GM19193 (cell line): ENCODE results near the gene CRELD2.

Experiments used
- POLR2A ChIP-seq: IDR thresholded peaks from 4 replicates; pipeline ENCODE4 v1.6.1; 2011; ENCODE audit not compliant: insufficient read depth, insufficient read length; ENCODE audit errors: extremely low read depth

Gene CRELD2

DNA sequence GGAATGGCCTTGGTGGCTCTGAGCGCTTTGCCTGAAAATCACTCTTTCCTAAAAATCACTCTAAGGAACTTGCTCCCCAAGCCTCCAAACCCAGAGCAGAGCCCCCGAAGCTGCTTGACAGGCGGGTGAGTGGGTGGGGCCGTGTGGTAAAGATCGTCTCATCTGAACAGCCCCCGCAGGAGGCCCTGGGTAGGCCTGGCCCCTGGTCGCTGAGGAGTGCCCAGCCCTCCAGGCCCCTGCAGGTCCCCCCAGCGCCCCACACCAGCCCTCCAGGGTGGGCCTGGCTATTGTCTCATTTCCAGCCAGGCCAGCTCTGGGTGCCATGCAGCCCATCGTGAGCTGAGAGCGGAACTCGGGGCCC, 25.0 kb downstream of the CRELD2 start:
- TF ChIP-seq POLR2A: no peak

DNA sequence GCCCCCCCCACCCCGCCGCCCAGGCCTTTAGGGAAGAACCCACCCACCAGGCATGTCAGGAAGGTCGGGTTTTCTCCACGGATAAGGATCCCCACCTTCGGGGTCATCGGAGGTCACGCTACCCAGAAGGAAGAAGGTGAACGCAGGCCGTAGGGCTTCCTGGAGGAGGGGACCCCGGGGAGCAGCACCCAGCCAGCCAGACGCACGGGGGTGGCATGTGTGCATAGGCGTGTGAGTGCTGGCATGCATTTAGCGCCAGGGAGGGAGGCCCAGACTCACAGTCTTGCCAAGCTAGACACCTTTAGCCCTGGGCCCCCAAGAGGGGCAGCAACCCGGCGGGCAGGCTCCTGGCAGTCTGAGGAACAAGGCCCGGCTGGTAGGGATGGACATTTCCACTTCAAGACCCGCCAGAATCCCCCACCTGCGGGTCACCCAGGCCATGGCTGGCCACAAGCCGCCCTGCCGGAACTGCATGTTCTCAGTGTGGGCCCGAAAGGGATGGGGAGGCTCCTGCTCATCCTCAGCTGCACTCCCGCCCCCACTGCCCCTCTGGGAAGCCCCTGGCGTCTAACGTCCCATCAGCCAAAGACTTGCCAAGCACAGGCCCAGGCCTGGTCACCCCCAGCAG, 25.5 kb downstream of the CRELD2 start:
- no peak for TF ChIP-seq POLR2A

DNA sequence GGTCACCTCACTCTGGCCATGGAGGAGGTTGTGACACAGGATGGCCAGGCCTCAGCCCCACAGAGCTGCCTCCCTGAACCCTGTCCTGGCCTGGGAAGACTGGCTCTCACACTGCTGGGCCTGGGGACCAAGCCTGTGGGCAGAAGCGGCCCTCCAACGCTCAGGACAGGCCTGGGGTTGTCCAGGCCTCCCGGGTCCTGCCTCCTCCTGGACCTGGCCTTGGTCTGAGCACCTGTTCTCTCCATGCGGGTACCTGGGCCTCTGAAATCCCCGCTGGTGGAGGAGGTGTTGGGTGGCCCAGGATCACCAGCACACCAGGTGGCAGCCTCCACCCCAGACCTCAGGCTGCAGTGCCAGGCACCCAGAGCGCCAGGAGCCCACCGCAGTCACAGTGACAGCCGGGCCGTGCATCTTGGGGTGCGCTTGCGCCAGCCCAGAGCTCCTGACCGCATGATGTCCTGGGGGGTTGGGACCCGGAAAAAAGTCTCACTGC, 26.0 kb downstream of the CRELD2 start:
- TF ChIP-seq POLR2A: no peak

DNA sequence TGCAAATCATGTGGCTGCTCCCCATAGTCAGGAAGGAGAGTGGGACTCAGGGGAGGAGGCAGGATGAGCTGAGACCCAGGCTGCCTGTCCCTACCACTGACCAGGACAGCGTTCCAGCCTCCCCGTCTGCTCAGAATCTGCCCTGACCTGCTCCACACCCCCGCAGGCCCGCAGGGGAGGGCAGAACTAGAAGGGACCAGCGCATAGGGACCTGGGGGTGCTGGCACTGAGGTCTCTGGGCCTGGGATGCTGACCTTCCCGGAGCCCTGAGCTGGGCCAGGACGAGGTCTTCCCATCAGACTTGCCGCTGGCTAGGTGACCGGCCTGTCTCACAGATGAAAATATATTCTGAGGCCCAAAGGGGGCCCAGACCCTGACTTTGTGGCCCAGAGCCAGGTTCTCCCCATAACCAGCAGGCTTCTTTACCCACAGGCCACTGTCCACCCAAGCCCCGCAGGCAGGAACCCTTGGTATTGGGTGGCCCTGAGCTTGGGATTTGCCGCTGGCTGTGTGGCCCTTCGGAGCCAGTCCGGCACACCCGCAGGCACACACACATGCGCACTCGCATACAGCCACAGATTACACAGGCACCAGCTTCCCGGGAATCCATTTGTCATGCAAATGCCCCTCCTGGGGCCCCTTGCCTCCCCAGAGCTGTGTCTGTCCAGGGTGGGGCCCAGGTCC, 28.3 kb downstream of the CRELD2 start:
- no peak for TF ChIP-seq POLR2A

DNA sequence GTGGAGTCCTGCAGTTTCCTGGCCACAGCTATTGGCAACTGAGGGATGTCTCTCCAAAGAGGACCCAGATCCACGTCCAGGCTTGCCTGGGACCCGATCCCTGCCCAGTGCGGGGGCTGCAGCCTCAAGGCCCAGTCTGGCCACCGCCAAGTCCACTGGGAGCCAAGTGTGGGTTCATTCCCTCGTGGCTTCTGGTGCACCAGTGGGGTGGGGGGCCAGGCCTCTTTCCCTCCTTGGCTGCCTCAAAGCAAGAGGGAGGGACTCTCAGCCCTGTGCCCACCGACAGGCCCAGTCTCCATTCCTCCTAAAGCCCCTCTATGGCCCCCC, 28.8 kb downstream of the CRELD2 start:
- no peak for TF ChIP-seq POLR2A

DNA sequence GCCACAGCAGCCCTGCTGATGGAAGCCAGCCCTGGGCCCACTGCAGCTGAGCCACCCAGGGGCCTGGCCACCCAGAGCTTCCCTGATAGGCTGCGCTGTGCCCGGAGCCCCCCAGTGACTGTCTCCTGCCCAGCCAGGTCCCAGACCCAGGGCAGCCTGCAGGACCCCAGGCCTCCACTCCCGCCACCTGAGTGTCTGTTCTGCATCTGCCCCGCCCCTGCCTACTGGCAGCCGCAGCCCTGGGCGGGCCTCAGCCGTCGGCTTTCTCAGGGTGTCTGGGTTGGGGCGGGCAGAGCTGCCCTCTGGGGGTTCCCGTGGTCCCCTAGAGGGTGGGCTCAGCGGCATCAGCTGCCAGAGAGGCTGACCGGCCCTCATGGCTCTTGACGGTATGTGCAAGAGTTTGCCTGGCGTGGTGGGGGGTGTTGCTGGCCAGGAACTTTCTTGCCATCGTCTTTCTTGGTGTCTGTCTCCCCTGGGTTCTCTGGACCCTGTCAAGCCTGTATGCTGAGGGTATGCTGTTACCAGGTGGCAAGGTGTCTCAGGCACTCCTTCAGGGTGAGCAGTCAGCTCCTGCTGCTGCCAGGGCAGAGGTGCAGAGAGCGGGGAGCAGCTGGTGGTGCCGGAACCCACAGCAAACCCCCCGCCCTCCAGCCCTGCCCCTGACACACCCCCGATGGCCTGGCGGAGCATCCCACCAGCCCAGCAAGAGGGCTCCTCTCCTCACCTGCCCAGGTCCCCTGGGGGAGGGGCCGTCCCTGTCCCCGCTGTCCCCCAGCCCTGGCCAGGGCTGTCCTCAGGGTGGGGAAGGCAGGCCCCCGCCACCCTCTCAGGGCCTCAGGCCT, 29.9 kb downstream of the CRELD2 start:
- no peak for TF ChIP-seq POLR2A

DNA sequence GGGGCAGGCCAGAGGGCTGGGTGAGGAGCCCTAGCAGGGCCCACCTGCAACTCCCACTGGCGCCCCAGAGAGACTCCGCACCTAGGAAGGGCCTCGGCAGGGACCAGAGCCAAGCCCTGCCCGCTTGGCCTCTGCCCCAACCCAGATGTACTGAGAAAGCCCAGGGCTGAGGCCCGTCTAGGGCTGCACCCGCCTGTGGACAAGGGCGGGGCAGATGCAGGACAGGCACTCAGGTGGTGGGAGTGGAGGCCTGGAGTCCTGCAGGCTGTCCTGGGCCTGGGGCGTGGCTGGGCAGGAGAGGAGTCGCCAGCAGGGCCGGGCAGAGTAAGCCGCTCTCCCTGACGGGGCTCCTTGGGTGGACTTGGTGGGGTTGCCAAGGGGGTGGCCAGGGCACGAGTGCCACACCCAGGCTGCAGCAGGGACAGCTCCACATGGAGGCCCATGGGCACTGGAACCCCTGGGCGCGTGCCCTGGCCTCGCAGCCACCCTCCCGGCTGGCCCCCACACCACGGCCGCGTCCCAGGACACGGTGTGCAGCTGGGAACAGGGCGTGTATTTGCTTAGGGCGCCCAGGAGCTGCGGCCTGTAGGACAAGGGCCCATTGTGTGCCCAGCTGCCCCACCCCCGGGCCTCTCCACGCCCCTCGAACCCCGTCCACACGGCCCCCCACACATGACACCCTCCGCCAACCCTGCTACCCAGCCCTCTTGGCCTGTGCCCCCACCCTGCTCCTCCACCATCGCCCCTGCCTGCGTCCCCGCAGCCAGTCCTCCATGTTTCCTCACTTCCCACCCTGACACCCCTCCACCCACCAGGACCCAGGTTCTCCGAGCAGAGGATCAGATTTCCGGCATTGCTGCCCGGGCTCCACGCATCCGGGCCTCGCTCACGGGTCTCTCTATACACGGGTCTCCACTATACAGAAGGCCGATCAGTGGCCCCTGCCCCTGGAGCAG, 30.8 kb downstream of the CRELD2 start:
- TF ChIP-seq POLR2A: no peak

DNA sequence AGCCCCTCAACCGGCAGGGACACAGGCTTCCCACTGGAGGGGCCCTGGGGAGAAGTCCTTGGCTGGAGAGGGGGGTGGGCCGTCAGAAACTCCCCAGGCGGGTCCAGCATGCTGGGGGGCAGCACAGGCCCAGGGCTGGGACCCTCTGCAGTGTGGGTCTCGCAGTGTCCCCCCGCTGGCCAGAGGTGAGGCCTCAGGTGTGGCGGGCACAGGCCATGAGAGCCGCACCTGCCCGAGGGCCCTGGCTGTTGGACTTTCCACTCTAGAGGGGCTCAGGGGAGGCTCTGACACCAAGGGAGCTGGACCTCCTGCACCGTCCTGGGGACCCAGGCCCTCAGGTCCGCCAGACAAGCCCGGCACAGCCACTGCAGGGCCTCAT, 31.5 kb downstream of the CRELD2 start:
- no peak for TF ChIP-seq POLR2A

DNA sequence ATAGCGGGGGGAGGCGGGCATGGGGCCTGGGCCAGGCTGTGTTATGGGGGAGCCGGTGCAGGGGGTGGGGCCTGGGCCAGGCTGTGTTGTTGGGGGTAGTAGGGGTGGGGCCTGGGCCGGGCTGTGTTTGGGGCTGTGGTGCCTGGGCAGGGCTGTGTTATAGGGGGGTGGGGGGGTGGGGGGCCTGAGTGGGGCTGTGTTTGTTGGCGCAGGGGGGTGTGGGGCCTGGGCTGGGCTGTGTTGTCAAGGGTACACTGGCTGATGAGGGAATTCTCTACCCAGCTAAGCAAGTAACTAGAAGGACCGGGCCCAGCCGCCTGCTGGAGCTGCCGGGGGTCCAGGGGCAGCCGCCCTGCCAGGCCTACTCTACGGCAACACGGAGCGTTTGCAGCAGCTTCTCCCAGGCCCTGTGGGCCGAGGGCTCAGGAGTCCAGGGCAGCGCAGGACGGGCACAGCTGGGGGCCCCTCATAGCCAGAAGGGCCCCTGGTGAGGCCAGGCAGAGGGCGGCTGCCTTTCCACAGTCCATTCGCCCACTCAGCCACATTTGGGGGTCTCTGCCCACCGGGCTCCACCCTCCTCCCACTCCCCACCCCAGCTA, 32.1 kb downstream of the CRELD2 start:
- TF ChIP-seq POLR2A: no peak

DNA sequence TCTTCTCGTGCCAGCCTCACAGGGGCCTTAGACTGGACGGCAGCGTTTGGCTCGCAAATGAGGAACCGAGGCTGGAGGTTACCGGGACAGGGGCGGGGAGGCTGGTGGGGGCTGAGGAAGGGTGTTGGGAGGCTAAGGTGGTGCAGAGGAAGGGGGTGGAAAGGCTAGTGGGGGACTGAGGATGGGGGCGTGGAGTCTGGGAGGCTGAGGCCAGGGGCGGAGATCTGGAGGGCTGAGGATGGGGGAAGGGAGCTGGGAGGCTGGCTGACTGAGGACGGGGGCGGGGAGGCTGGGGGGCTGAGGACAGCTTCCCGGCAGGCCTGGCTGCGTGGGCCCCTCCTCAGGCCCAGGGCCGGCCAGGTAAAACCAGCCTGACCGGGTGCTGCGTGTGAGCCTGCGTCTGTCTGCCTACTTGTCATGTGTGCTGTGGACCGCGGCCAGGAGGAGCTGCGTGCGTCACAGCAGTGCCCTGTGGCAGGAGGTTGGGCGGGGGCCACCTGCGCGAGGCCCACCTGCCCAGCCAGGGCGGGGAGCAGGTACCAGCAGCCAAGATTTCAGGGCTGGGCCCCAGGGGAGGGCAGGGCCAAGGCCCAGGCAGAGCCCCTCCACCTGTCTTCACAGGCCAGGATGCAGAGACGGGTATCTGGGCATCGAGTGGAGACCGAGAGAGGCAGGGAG, 32.7 kb downstream of the CRELD2 start:
- no peak for TF ChIP-seq POLR2A

DNA sequence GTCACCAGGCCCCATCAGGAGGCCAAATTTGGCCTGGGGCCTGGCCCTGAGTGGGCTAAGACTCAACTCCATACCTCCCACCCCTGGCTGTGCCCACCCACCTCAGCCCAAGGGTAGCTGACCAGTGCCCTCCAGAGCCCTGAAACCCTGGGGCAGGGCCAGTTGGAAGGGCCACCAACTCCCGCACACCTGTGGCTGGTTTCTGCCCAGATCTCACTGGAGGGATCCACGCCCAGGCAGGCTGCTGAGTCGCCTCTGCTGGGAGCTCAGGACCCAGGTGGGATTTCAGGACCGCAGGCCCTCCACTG, 33.2 kb downstream of the CRELD2 start:
- TF ChIP-seq POLR2A: no peak

DNA sequence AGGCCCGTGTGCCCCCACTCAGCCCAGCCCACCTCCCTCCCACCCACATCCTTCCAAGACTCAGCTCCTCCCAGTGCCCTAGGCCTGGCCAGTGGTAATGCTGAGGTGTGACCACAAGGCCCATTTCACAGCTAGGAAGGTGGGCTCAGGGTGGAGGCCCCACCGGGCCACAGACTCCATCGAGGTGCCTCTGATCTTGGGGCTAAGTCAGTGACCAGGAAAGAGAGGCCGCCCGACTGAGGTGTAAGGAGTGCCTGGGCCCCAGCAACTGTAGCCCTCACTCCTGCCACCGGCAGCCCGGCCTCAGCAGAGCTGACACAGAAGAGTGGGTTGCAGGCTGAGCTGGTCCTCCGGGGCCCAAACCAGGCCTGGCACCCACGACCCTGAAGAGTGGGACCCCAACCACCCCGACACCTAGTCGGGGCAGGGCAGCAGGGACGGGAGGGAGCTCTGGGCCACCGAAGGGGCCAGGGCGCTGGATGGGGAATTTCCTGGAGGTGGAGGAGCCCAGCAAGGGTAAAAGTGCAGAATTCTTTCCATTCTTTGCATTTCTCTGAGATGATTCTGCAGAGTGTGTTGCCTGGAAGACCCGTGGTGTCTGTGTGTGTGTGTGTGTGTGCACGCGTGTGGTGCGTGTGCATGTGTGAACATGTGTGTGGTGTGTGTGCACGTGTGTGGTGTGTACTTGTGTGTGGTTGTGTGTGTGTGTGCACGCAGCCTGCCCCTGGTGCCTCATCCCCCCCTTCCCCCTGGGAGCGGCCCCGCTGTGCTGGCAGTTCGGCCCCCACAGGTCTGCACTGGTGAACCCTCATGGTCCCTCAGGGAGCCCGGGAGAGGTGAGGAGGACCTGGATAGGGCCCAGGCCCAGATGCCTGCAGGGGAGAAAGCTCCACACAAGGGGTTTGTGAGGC, 33.8 kb downstream of the CRELD2 start:
- TF ChIP-seq POLR2A: no peak

DNA sequence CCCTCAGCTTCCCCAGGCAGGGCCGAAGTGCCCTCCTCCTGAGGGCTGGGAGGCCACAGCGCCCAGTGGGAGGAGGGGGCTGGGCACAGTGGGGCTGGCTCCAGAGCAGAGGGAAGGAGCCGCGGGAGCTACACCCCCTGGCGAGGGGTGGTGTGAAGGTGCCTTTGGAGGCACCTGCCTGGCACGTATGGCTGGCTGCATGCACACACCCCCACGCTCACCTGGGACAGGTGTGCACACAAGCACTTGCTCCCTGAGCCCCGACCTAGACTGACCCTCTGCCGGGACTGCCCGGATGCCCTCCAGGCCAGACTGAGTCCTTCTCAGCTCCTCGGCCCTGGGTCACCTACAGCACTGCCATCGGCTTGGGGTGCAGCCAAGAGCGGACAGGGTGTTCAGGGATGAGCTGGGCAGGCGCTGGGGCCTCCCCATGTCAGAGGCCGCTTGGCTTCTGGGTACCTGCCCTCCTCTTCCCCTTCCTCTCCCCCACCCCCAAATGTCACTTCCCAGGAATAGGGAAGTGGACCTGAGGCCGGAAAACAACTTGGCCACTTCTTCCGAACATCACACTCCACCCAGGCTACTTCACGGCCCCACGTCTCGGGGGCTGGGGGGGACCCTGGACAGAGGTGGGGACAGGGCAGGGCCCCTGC, 34.7 kb downstream of the CRELD2 start:
- no peak for TF ChIP-seq POLR2A

DNA sequence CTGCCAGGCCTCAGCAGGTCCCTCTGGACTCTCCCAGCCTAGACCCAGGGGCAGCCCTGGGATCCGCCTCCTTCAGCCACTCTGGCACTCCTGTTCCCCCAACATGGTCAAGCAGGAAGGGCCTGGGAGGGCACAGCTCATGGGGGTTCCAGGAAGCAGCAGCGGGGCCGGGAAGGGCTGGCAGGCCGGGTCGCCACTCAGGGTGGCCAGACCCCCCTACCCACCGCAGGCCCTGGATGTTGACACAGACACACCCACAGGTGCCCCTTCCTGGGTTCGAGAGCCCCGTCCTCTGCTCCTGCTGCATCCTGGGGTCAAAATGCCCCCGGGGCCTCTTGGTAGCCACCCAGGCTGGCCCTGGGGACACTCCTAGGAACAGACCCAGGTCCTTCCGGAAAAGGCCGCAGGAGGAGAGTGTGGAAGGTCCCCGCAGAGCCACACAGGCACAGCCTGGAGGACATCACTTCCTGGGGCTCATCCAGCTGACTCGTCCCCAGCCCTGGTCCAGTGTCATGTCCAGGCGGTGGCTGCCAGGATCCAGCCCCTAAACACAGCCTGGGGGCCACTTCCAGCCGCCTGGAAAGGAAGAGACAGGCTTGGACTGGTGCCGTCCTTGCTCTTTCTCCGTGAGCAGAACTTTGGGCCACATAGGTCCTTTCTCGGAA, 35.4 kb downstream of the CRELD2 start:
- no peak for TF ChIP-seq POLR2A
